HG03442 (cell line): ENCODE data around the gene LYPLAL1.

ENCODE experiments used
- ATAC-seq: cut with Tn5 transposase; IDR thresholded peaks from one replicate; pipeline ENCODE4 v1.9.1; 2021; ENCODE audit warnings: mild to moderate bottlenecking, moderate library complexity; ENCODE audit not compliant: unreplicated experiment

The LYPLAL1 gene

GRCh38 chr1:219173758-219174459 is at the start of gene LYPLAL1:
LYPLAL1 (plus strand) TSS chr1:219173878; CDS start chr1:219173891, 13 bp downstream.
- peak; percentile 63 for ATAC-seq

- ATAC-seq, result no peak
Observed at GRCh38 chr1:219124163-219124562, 49.5 kb upstream of the LYPLAL1 start.

GRCh38 chr1:219125342-219125741 is 48.3 kb upstream of the LYPLAL1 start:
- ATAC-seq, result no peak

- no peak for ATAC-seq
Observed at GRCh38 chr1:219126377-219126776, 47.3 kb upstream of the LYPLAL1 start.

GRCh38 chr1:219128957-219129356 is 44.7 kb upstream of the LYPLAL1 start:
- ATAC-seq, result no peak

GRCh38 chr1:219130366-219130935 is 43.2 kb upstream of the LYPLAL1 start:
- no peak for ATAC-seq

- no peak for ATAC-seq
Observed at GRCh38 chr1:219132939-219133338, 40.7 kb upstream of the LYPLAL1 start.

GRCh38 chr1:219138747-219139146 is 34.9 kb upstream of the LYPLAL1 start:
- no peak for ATAC-seq

- ATAC-seq, result no peak
Observed at GRCh38 chr1:219140303-219140877, 33.3 kb upstream of the LYPLAL1 start.

GRCh38 chr1:219143735-219144134 is 29.9 kb upstream of the LYPLAL1 start:
- no peak for ATAC-seq

- no peak for ATAC-seq
Observed at GRCh38 chr1:219144658-219145315, 28.9 kb upstream of the LYPLAL1 start.

- no peak for ATAC-seq
Observed at GRCh38 chr1:219147571-219148019, 26.1 kb upstream of the LYPLAL1 start.

GRCh38 chr1:219149009-219149577 is 24.6 kb upstream of the LYPLAL1 start:
- ATAC-seq, result no peak

GRCh38 chr1:219149953-219150352 is 23.7 kb upstream of the LYPLAL1 start:
- ATAC-seq, result no peak

GRCh38 chr1:219150913-219151312 is 22.8 kb upstream of the LYPLAL1 start:
- no peak for ATAC-seq

GRCh38 chr1:219151467-219151866 is 22.2 kb upstream of the LYPLAL1 start:
- ATAC-seq, result no peak

- no peak for ATAC-seq
Observed at GRCh38 chr1:219152751-219153150, 20.9 kb upstream of the LYPLAL1 start.

GRCh38 chr1:219153723-219154122 is 20.0 kb upstream of the LYPLAL1 start:
- ATAC-seq, result no peak

- no peak for ATAC-seq
Observed at GRCh38 chr1:219155135-219155534, 18.5 kb upstream of the LYPLAL1 start.

GRCh38 chr1:219159946-219160645 is 13.6 kb upstream of the LYPLAL1 start:
- ATAC-seq, result no peak

- no peak for ATAC-seq
Observed at GRCh38 chr1:219160967-219161366, 12.7 kb upstream of the LYPLAL1 start.
